ENCODE results near the gene SLC12A5.

SLC12A5 gene

DNA sequence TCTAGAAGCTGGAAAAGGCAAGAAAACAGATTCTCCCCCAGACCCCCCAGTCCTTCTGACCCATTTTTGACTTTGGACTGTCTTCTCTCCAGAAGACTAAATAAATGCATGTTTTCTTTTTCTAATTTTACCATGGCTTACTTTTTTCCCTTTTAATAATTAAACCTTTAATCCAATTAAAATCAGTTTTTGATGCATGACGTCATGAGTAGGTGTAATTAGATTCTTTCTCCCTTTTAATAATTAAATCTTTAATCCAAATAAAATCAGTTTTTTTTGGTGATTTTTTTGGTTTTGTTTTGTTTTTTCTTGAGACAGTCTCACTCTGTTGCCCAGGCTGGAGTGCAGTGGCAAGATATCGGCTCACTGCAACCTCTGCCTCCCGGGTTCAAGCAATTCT lies 73.9 kb downstream of the SLC12A5 start:
- no peak overlapping the region for H3K4me3 ChIP-seq (replicated peaks; ENCODE audit: low read depth, low read length)
- no peak for DNase-seq (ENCODE audit: low read depth)
- TF ChIP-seq, protein P1, sequence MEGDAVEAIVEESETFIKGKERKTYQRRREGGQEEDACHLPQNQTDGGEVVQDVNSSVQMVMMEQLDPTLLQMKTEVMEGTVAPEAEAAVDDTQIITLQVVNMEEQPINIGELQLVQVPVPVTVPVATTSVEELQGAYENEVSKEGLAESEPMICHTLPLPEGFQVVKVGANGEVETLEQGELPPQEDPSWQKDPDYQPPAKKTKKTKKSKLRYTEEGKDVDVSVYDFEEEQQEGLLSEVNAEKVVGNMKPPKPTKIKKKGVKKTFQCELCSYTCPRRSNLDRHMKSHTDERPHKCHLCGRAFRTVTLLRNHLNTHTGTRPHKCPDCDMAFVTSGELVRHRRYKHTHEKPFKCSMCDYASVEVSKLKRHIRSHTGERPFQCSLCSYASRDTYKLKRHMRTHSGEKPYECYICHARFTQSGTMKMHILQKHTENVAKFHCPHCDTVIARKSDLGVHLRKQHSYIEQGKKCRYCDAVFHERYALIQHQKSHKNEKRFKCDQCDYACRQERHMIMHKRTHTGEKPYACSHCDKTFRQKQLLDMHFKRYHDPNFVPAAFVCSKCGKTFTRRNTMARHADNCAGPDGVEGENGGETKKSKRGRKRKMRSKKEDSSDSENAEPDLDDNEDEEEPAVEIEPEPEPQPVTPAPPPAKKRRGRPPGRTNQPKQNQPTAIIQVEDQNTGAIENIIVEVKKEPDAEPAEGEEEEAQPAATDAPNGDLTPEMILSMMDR (IDR thresholded peaks at IDR 0.05; ENCODE audit: low read length, missing control alignments): no peak

DNA sequence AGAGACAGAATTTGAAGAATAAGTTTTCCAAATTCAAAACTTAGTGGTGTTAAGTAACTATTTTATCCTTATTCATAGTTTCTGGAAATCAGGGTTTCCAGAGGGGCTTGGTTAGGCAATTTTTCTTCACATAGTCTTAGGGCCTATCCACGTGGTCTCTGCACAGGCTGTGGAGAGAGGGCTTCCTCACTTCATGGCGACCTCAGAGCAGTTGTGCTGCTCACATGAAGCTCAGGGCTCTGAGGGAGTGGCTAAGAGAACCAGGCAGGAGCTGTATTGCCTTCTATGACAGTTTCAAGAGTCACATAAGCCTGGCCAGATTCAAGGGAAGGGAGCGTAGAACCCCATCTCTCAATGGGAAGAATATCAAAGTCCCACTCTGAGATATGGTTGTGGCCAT lies 75.2 kb downstream of the SLC12A5 start:
- no peak for DNase-seq (ENCODE audit: low read depth)
- TF ChIP-seq, protein P1 (IDR thresholded peaks at IDR 0.05; ENCODE audit: low read length, missing control alignments): no peak
- no peak overlapping the region for H3K4me3 ChIP-seq (replicated peaks; ENCODE audit: low read depth, low read length)

DNA sequence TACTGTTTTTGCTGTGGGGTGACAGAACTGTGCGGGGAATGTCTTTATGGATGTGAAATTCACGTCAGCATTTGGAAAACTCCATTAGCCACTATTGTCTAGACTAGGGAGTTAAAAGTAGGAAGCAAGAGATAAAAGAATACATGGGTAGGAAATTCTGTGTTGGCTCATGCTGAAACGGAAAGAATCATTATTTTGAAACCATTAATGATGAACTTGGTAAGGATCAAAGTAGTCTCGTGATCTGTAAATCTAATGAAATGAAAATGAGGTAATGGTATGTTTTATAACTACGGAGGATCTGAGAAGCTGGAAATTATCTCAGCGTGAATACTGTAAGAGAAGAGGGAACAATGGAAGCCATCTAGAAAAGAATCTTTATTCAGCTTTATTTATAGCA lies 78.0 kb downstream of the SLC12A5 start:
- no peak for DNase-seq (ENCODE audit: low read depth)
- TF ChIP-seq, protein P1 (IDR thresholded peaks at IDR 0.05; ENCODE audit: low read length, missing control alignments): no peak
- no peak overlapping the region for H3K4me3 ChIP-seq (replicated peaks; ENCODE audit: low read depth, low read length)

DNA sequence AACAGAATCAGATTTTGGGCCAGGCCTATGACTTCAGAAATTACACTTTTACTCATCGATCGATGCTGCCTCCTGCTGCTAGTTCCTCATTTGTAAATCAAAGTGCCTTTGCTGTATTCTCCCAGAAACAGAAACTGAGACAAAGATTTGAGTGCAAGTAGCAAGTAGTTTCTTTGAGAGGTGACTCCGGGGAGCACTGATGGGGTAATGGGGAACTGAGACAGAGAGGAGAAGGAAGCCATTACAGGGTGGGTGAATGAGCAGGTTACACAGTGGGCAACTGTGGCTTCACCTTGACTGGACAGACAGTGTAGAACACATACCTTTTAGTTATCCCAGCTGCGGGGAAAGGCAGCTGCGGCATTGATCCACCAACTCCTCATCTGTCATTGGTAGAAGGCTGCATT lies 79.4 kb downstream of the SLC12A5 start:
- TF ChIP-seq, protein P1 (IDR thresholded peaks at IDR 0.05; ENCODE audit: low read length, missing control alignments): no peak
- no peak for DNase-seq (ENCODE audit: low read depth)
- H3K4me3 ChIP-seq (replicated peaks; ENCODE audit: low read depth, low read length): no peak overlapping the region

- H3K4me3 ChIP-seq (replicated peaks; ENCODE audit: low read depth, low read length): no peak overlapping the region
- TF ChIP-seq, protein P1 (IDR thresholded peaks at IDR 0.05; ENCODE audit: low read length, missing control alignments): no peak
- DNase-seq (ENCODE audit: low read depth): no peak
Measured at GRCh38 chr20:46108976-46109375, 80.0 kb downstream of the SLC12A5 start.
